NCI-H2196 treated with DMSO at 0.1 percent for 48 hours (cell line): ENCODE results near the gene BARD1.
A peak's percentile ranks its signal among the peaks of the same experiment; 100 is the strongest.
"Not testable (repeated sequence)": the region's sequence is repeated elsewhere in the genome, so short reads cannot be mapped to it uniquely, and the experiment has no call there.

ENCODE experiments used
- DNase-seq: peaks from one replicate; lab custom pipeline; 2025; ENCODE audit not compliant: unreplicated experiment; lab: John Stamatoyannopoulos, UW

Gene BARD1

DNA sequence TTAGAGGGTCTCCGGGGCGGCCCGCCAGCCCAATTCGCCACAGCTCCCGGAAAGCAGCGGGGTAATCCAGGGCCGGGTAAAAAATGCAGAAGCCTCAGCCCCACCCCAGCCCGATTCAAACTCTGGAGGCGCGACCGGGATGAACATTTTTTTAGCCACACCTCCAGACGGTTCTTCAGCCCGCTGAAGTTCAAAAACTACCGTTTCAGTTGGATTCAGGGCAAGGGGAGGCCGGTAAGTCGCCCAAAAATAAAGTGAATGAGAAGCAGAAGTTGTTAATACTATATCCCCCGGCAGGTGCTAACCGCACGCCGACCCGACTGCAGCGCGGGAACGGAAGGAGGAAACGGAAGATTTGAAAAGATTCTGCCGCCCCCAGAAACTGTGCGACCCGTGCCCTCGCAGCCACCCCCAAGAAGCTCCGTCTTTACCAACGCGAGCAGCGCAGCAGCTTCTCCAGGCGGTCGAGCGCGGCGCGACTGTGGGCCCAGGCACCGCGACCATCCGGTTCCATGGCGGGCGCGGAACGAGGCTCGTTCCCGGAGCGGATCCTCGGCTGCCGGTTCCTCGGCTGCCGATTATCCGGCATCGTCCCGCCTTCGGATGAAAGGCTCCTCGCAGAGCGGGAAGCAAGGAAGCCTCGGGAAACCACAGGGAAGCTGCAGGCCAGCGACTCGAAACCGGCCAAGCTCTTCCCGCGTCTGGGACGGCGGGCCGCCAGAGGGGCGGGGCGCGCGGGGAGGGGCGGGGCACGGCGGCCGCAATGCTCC lies at the start of gene BARD1:
TSS of gene BARD1 (minus strand) at position 703 of the 770 bp plus-strand sequence. CDS start at position 589, 114 bp downstream.
- no peak for DNase-seq

GRCh38 chr2:214856137-214856536 lies 46.7 kb upstream of the BARD1 start:
- no peak for DNase-seq

DNA sequence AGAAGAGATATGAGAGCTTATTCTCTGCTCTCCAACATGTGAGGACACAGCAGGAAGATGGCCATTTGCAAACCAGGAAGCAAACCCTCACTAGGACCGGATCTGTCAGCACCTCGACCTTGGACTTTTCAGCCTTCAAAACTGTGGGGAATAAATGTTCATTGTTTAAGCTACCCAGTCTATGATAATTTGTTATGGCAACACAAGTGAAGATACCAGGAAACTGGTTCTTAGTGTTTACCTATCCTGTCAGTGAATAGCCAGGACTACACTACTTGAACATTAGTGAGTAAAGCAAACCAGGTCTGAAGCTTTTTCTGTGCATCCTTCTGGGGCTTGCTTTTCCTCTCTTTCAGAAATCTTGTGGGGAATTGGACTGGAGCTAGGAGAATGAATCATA lies 44.4 kb upstream of the BARD1 start:
- DNase-seq: no peak

DNA sequence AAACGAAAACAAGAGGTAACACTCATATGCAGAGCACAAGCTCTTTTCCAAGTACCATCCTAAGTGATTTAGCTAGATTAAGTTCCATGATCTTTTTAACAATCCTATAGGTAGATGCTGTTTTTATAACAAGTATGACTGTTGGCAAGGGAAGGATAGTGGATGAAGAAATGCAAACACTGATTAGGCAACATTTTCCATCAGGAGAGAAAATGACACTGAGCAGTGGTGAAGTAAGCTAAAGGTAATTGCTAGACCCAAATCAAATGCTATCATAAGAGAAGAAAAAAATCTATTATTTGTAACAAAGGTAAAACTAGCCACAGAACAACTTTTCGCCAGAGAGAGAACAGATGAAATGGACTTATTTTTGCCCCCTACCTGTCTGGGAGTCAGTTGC lies 34.3 kb upstream of the BARD1 start:
- no peak for DNase-seq

DNA sequence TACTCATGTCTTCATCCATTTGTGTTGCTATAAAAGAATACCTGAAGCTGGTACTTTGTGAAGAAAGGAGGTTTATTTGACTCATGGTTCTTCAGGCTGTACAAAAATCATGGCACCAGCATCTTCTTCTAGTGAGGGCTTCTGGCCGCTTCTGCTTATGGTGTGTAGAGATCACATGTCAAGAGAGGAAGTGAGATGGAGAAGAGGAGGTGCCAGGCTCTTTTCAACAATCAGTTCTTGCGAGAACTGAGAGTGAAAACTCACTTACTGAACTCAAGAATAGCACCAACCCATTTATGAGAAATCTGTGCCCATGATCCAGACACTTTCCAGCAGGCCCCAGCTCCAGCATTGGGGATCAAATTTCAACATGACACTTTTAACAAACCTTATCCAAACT lies 30.0 kb upstream of the BARD1 start:
- no peak for DNase-seq

DNA sequence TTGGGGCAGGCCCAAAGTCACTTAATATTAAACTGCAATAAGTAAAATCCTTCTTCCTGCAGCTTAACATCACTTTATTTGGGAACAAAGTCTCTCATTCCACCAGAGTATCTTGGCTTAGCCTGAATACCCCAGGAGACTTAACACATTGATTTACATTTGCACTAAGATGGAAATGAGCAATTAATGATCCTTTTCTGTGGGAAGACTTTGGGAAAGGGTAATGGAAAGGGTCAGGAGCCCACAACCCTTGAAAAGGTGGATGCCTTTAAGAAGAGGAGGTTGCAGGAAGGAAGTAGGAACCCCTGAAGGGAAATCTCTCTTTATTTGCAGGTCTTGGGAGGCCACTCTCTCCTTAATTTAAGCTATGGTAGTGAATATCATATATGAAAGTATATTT lies 28.0 kb upstream of the BARD1 start:
- DNase-seq: no peak

DNA sequence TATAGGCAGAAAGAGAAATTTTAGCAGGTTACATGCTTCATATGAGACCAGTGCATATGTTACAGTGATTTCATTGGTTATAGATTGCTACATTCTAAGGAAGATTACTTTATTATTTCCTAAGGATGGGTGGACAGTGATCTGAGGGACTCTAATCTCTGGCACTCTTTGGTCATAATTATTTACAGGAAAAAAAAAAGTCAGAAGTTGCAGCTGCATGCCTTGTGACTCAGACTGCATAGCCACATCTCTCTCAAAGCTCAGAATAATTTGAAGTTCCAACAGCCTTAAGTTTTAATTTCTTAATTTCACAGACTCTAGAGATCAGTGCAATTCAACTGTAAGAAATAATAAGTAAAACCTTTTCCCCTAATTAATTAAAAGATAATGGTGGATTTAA lies 27.1 kb upstream of the BARD1 start:
- DNase-seq: no peak

- DNase-seq: no peak
Measured at GRCh38 chr2:214830794-214831346, 21.4 kb upstream of the BARD1 start.

GRCh38 chr2:214816008-214816533 lies 6.6 kb upstream of the BARD1 start:
- DNase-seq: no peak

GRCh38 chr2:214810671-214811070 lies 1.2 kb upstream of the BARD1 start:
- DNase-seq: no peak

DNA sequence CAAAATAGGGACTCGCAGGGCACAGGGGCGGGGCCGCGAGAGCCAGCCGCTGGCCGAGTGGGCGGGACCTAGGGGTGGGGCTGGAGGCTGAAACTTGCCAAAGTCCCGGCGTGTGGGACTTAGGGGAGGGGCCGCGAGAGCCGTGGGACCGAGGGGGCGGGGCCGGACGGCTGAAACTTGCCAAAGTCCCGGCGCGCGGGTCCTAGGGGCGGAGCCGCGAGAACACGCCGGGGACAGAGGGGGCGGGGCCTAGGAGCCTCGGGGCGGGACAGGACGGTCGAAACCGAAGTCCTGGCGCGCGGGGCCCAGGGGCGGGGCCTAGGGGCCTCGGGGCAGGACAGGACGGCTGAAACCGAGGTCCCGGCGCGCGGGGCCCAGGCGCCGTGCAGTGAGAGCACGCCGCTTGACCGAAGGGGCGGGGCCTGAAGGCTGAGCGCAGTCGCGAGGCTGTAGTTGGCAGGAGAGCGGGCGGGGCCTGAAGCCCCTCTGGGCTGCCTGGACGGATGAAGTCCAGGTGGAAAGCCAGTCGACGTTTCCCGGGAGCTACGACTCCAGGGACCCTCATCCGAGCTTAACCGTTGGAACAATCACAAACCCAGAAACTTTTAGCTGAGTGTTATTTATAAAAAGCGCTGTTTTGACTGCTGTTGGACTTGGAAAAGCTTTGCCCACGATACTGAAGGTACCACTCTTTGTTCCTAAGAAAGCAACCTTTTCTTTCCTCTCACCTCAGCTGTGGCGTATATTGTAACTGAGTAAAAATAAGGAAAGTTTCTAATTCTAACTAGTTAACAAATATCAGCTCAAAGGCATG lies 475 bp upstream of the BARD1 start:
- peak; percentile 96 for DNase-seq

DNA sequence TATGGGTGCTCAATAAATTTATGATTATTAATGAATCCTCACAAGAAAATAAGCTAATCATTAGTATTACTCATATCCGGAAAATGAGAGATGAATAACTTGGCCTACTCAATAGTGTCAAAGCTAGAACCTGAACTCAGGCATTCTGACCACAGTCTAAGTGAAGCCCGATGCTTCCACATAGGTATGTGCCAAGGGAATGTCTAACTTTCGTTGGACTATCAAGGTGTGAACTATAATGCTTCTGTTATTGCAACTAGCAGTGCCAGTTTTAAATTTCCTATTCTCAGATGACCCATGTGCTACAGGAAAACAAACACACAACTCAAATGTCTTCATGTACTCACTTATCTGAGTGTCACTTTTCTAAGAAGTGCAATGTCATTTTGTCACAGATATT lies 1.8 kb downstream of the BARD1 start:
- no peak for DNase-seq

GRCh38 chr2:214801768-214802397 lies 7.6 kb downstream of the BARD1 start:
- no peak for DNase-seq

- DNase-seq: no peak
Measured at GRCh38 chr2:214801068-214801467, 8.4 kb downstream of the BARD1 start.

DNA sequence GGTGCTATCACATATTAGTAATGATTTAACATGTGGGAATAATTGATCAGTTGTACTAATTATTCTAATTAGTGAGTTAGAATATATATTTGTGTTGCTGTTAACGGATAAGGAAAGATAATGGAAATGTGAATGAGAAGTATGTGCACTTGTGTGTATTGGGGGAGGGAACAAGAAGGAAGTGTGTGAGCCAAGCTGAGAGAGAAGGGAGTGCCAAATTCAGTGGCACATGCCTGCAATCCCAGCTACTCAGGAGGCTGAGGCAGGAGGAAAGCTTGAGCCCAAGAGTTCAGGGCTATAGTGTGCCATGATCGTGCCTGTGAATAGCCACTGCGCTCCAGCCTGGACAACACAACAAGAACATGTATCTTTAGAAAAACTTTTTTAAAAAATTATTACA lies 9.3 kb downstream of the BARD1 start:
- DNase-seq: no peak

GRCh38 chr2:214796911-214797310 lies 12.6 kb downstream of the BARD1 start:
- no peak for DNase-seq

GRCh38 chr2:214783181-214783580 lies 26.3 kb downstream of the BARD1 start:
- not testable (repeated sequence) for DNase-seq

DNA sequence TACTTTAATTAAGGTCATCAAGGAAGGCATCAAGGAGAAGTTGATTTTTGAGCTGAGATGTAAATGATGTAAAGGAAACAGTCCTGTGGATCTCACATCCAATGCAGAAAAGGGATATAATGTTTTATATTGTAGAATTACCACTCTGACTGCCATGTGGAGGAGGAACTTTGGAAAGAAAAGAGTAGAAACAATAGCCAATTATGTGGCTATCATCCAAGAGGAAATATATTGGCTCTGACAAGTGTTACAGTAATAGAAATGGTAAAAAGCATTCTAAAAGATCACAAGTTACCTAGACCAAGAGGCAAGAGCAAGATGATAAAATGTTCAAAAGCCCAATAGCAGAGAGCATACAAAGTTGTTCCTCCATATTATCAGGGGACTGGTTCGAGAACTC lies 26.8 kb downstream of the BARD1 start:
- no peak for DNase-seq

- DNase-seq: no peak
Measured at GRCh38 chr2:214781226-214781625, 28.3 kb downstream of the BARD1 start.

- no peak for DNase-seq
Measured at GRCh38 chr2:214775971-214776370, 33.5 kb downstream of the BARD1 start.

- DNase-seq: no peak
Measured at GRCh38 chr2:214774108-214774507, 35.4 kb downstream of the BARD1 start.
